ENCODE measurements around the gene DMTF1.
A peak's percentile ranks its signal among the peaks of the same experiment; 100 is the strongest.

DMTF1 gene

GRCh38 chr7:87151729-87152111, 533 bp upstream of the DMTF1 start:
- H3K9me3 ChIP-seq (ENCODE audit: insufficient read depth, low read depth, low read length): no peaks in the 10 kb centered on the region
- no peak for TF ChIP-seq CTCF (conservative IDR thresholded peaks at IDR 0.05; ENCODE audit: low read length)
- no peak for TF ChIP-seq EZH2phosphoT487 (IDR thresholded peaks at IDR 0.05; ENCODE audit: borderline replicate concordance)
- H3K36me3 ChIP-seq (ENCODE audit: insufficient read depth, low read length): no peaks in the 10 kb centered on the region
- peaks cover 32% of the 10 kb centered on the region for H3K4me1 ChIP-seq (ENCODE audit: insufficient read depth, low read length, poor library complexity, severe bottlenecking)
- peak overlapping the region; percentile 87 for H3K4me3 ChIP-seq (ENCODE audit: low read length, poor library complexity, severe bottlenecking)
- peaks cover 40% of the 10 kb centered on the region for H4K20me1 ChIP-seq (ENCODE audit: insufficient read depth, low read length, poor library complexity, severe bottlenecking)
- H3K27me3 ChIP-seq (ENCODE audit: insufficient read depth, low read length, poor library complexity, severe bottlenecking): peaks cover 5% of the 10 kb centered on the region
- H3K4me2 ChIP-seq (ENCODE audit: low read depth, low read length, poor library complexity, severe bottlenecking): peak overlapping the region; percentile 68
- no peaks in the 10 kb centered on the region for H3K9me2 ChIP-seq (replicated peaks; ENCODE audit: low read depth, low read length)
- H2AFZ ChIP-seq (ENCODE audit: low read length): peak overlapping the region; percentile 96
- no peaks in the 10 kb centered on the region; the same call in 1 of the 2 replicates for H3F3A ChIP-seq (ENCODE audit: low read depth)
- H3K9ac ChIP-seq (ENCODE audit: low read depth, low read length, poor library complexity, severe bottlenecking): peak overlapping the region; percentile 98
- peaks cover 44% of the 10 kb centered on the region for H3K79me2 ChIP-seq (ENCODE audit: insufficient read depth, low read length)

GRCh38 chr7:87152897-87153641, 816 bp downstream of the DMTF1 start:
- Histone ChIP-seq H3F3A (ENCODE audit: low read depth) (no peaks in the 10 kb centered on the region; the same call in 1 of the 2 replicates), H3K9me3 (ENCODE audit: insufficient read depth, low read depth, low read length) (no peaks in the 10 kb centered on the region), H3K4me3 (ENCODE audit: low read length, poor library complexity, severe bottlenecking) (peak overlapping the region; percentile 87), H4K20me1 (ENCODE audit: insufficient read depth, low read length, poor library complexity, severe bottlenecking) (peaks cover 54% of the 10 kb centered on the region), H3K9me2 (replicated peaks; ENCODE audit: low read depth, low read length) (no peaks in the 10 kb centered on the region), H3K4me1 (ENCODE audit: insufficient read depth, low read length, poor library complexity, severe bottlenecking) (peaks cover 45% of the 10 kb centered on the region), H3K36me3 (ENCODE audit: insufficient read depth, low read length) (no peaks in the 10 kb centered on the region), H3K9ac (ENCODE audit: low read depth, low read length, poor library complexity, severe bottlenecking) (peak overlapping the region; percentile 98), H3K4me2 (ENCODE audit: low read depth, low read length, poor library complexity, severe bottlenecking) (peak overlapping the region; percentile 85), H3K27me3 (ENCODE audit: insufficient read depth, low read length, poor library complexity, severe bottlenecking) (peaks cover 5% of the 10 kb centered on the region), H2AFZ (ENCODE audit: low read length) (peak overlapping the region; percentile 96), H3K79me2 (ENCODE audit: insufficient read depth, low read length) (peaks cover 58% of the 10 kb centered on the region)
- TF ChIP-seq CTCF (conservative IDR thresholded peaks at IDR 0.05; ENCODE audit: low read length) (no peak), EZH2phosphoT487 (IDR thresholded peaks at IDR 0.05; ENCODE audit: borderline replicate concordance) (no peak)

GRCh38 chr7:87154166-87154565, 1.9 kb downstream of the DMTF1 start:
- Histone ChIP-seq H3F3A (ENCODE audit: low read depth) (no peaks in the 10 kb centered on the region; the same call in 1 of the 2 replicates), H3K4me3 (ENCODE audit: low read length, poor library complexity, severe bottlenecking) (peak overlapping the region; percentile 87), H2AFZ (ENCODE audit: low read length) (no peak overlapping the region), H3K4me1 (ENCODE audit: insufficient read depth, low read length, poor library complexity, severe bottlenecking) (peaks cover 56% of the 10 kb centered on the region), H3K4me2 (ENCODE audit: low read depth, low read length, poor library complexity, severe bottlenecking) (peak overlapping the region; percentile 85), H3K9me3 (ENCODE audit: insufficient read depth, low read depth, low read length) (no peaks in the 10 kb centered on the region), H3K9me2 (replicated peaks; ENCODE audit: low read depth, low read length) (no peaks in the 10 kb centered on the region), H3K36me3 (ENCODE audit: insufficient read depth, low read length) (no peaks in the 10 kb centered on the region), H4K20me1 (ENCODE audit: insufficient read depth, low read length, poor library complexity, severe bottlenecking) (peaks cover 65% of the 10 kb centered on the region), H3K27me3 (ENCODE audit: insufficient read depth, low read length, poor library complexity, severe bottlenecking) (peaks cover 5% of the 10 kb centered on the region), H3K9ac (ENCODE audit: low read depth, low read length, poor library complexity, severe bottlenecking) (peak overlapping the region; percentile 98), H3K79me2 (ENCODE audit: insufficient read depth, low read length) (peaks cover 69% of the 10 kb centered on the region)
- TF ChIP-seq CTCF (conservative IDR thresholded peaks at IDR 0.05; ENCODE audit: low read length) (no peak), EZH2phosphoT487 (IDR thresholded peaks at IDR 0.05; ENCODE audit: borderline replicate concordance) (no peak)

Data from Loucy (cell line).